RWPE1 (cell line): Measurements from ENCODE around the gene SNAI3.

ENCODE experiments used
- CTCF ChIA-PET: fragments of 350-600 bp; sonication (Branson Sonifier 250); formaldehyde crosslinking; extraction: SDS; loops from one replicate; lab custom pipeline; 2021; lab: Yijun Ruan, JAX
- POLR2A ChIA-PET: fragments of 400-600 bp; formaldehyde crosslinking; extraction: SDS; loops from one replicate; lab custom pipeline; 2020; ENCODE audit warnings: antibody characterized with exemption; ENCODE audit not compliant: low non-redundant PET; lab: Yijun Ruan, JAX
- DNase-seq: peaks from one replicate; pipeline ENCODE4 v3.0.0; 2012; ENCODE audit warnings: low spot score
- H3K27ac ChIP-seq: fragments of 450-650 bp; 2 replicates; pipeline ENCODE4 v1.5.1; 2017
- TF ChIP-seq, protein P1 (sequence below): fragments of 450-650 bp; conservative IDR thresholded peaks from 2 replicates; pipeline ENCODE4 v1.5.1; 2017; ENCODE audit warnings: low read depth, mild to moderate bottlenecking

Gene SNAI3

DNA sequence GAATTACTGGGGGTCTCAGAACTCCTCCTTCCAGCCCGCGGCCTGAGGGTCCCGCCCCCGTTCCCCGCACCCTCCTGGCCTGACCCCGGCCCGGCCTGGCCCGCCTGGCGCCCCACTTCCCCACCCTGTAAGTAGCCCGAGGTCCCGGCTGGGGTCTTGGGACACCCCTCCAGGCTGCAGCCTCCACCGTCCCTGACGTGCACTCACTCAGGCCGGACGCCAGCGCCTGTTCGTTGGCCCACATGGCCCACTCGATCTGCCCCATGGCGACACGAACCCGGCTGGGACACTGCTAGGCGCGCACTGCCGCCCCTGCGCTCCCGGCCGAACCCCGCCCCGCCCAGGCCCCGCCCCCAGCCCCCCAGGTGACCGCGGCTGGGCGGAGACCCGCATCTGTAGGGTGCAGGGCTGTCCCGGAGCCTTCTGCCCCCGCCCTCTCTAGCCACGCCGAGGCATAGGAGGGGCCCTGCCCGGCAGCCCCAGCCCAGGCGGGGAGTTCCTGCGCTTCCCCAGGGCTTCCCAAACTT is 35.5 kb downstream of the SNAI3 start, which contains the start of gene CYBA:
Gene CYBA, minus strand, starts transcription at position 305 of the 527 bp plus-strand sequence. Its CDS starts 40 bp downstream, at position 265.
- DNase-seq = peak; percentile 68
- H3K27ac ChIP-seq = peak within 1 kb of the TSS; percentile 71
- ChIA-PET CTCF (interaction anchor here (0.7 kb wide), 1 partner anchor 18 kb away, joined by 3 read pairs; no protein-coding TSS in a partner anchor), POLR2A (interaction anchor here (0.6 kb wide), 1 partner anchor 12 kb away, joined by 3 read pairs; the partner anchor contains the start of gene MVD)
- TF ChIP-seq, protein P1, sequence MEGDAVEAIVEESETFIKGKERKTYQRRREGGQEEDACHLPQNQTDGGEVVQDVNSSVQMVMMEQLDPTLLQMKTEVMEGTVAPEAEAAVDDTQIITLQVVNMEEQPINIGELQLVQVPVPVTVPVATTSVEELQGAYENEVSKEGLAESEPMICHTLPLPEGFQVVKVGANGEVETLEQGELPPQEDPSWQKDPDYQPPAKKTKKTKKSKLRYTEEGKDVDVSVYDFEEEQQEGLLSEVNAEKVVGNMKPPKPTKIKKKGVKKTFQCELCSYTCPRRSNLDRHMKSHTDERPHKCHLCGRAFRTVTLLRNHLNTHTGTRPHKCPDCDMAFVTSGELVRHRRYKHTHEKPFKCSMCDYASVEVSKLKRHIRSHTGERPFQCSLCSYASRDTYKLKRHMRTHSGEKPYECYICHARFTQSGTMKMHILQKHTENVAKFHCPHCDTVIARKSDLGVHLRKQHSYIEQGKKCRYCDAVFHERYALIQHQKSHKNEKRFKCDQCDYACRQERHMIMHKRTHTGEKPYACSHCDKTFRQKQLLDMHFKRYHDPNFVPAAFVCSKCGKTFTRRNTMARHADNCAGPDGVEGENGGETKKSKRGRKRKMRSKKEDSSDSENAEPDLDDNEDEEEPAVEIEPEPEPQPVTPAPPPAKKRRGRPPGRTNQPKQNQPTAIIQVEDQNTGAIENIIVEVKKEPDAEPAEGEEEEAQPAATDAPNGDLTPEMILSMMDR = no peak

DNA sequence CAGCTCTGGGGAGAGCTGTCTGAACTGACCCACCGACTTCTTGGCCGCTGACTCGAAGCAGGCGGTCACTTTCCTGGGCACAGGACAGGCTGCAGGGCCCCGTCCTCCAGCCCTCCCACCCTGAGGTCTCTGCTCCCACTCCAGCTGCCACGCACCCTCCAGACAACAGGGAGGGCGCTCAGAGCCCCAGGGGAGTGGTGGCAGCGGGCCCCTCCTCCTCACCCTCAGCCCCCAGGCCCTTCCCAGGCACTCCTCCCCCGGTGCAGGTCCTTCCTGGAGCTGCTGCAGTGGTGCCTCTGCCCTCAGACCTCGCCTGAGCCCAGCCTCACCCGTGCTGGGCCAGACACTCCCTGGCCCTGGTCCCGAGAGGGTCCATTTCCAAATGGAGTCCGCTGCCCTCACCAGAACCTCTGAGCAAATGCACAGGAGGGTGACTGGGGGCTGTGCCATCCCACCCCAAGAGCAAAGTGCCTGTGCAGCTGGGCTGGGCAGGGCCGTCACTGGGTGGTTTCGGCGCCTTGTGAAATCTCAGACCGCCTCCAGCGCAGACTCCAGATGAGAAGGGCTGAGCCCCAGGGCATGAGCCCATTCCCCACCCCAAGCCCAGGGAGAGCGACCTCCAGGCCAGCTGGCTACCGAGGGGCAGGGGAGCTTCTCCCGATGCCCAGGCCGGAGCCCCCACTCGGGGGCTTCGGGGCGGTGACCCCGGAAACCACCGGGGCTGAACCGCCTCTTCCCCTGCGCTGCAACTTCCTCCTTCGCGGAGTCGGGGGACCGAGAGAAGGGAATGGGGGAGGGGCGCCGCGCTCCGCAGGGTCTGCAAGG is 36.2 kb downstream of the SNAI3 start:
- ChIA-PET POLR2A (no interaction called here), CTCF (interaction anchor here (0.6 to 1.1 kb wide), 3 partner anchors 17 to 722 kb away, joined by 3 to 6 read pairs (median 4); no protein-coding TSS in a partner anchor)

DNA sequence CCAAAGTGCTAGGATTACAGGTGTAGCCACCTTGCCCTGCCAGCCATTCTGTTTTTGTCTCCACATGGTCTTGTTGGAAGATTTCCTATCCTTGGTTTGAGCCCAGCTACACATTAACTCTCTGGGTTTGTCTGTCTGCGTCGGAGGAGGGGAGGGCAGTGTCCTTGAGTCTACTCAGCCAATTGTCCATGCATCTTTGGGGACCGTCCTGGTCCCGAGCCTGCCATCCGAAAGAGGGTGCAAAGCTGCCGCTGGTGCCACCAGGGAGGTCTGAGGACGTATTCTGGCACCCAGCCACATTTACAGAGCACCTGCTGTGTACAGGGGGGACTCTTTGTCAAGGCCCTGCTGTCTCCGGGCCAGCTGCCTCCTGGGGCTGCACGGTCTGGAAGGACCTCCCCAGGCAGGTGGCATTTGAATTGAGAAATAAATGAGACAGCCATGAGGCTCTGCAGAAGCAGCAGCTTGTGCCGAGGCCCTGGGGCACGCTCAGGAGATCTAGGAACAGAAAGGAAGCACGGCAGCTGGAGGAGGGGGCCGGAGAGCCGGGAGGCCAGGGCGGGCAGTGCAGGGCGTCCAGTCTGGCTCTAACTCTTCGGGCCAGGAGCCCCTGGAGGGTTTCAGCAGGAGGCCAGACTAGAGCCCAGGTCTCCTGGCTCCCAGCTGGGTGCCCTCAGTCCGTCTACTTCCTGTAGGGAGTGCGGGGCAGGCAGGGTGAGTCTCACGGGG is 36.9 kb downstream of the SNAI3 start:
- TF ChIP-seq, protein P1 = no peak

More for the DNA sequence above, 36.2 kb downstream of the SNAI3 start:
- TF ChIP-seq, protein P1 = no peak
- H3K27ac ChIP-seq = peak overlapping the region; percentile 71
- no peak for DNase-seq

DNA sequence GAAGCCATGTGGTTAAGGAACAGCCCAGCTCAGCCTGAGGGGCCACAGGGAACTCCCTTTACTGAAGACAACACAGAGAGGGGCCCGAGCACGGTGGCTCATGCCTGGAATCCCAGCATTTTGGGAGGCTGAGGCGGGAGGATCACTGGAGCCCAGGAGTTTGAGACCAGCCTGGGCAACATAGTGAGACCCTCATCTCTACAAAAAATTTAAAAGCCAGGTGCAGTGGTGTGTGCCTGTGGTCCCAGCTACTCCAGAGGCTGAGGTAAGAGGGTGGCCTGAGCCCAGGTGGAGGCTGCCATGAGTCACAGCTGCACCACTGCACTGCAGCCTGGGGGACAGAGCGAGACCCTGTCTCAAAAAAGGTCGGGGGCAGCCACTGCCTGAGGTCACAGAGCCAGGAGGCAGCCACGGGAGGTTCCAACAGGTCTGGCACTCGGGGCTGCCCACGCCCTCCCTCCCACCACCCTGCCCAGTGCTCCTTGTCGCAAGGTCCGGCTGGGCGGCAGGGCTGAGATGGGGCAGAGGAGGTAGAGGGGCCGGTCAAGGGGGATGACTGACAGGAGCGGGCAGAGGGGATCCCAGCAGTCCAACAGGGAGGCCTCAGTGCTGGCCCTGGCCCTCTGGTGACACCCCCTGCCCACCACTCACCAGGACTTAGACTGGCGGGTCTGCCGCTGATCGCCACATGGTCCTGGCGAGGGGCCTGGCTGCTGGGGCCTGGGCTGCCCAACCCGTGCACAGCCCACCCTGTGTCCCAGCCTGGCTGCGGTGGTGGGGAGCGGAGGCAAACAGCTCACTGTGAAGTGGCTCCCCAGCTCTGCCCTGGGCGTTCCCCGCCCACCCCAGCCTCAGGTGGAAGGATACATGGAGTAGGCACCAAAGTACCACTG is 38.9 kb downstream of the SNAI3 start:
- ChIA-PET POLR2A (no interaction called here), CTCF (no interaction called here)
- no peak for DNase-seq
- no peak overlapping the region for H3K27ac ChIP-seq
- TF ChIP-seq, protein P1 = no peak

More for the DNA sequence above, 36.9 kb downstream of the SNAI3 start:
- peak overlapping the region; percentile 71 for H3K27ac ChIP-seq
- POLR2A ChIA-PET = no interaction called here
- CTCF ChIA-PET = interaction anchor here (0.6 to 1.1 kb wide), 4 partner anchors 9 to 891 kb away, joined by 3 to 6 read pairs (median 3); no protein-coding TSS in a partner anchor
- no peak for DNase-seq

DNA sequence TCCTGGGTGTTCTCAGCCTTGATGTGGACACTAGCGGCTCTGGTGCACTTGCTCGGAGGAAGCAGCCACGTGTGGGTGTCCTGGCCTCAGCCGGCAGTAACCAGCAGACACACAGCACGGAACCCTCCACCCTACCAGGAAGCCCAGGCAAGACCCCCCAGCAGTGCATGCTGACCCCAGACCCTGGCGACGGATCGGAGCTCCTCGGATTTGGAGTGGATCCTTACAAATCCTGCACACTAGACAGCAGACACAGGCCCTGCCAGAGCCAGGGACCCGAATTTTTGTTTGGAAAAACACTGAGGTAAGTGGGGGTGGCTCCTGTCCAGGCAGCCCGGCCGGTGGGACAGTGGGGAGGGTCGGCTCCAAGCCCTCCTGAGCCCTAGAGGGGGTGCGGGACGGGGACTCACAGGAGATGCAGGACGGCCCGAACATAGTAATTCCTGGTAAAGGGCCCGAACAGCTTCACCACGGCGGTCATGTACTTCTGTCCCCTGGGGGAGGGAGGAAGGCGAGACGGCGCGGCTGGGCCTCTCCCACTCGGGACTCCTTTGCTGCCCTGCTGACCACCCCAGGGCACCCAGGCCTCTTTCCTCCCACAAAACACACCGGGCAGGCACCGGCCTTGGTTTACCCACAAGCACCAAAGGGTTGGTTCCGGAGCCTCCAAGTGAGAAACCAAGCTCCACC is 39.8 kb downstream of the SNAI3 start:
- CTCF ChIA-PET = no interaction called here
- POLR2A ChIA-PET = no interaction called here
- TF ChIP-seq, protein P1 = no peak
- no peak overlapping the region for H3K27ac ChIP-seq
- no peak for DNase-seq
